ENCODE measurements around the gene DDX6. TPM values are rescaled to one million over a fixed set of nuclear protein-coding genes. Genes with fewer than 3 reads are reported as not detected.
A peak's percentile ranks its signal among the peaks of the same experiment; 100 is the strongest.

Gene DDX6
- total RNA-seq, 5 donors from 2014 or later (not counting 1 experiment from before 2014, with no cell fraction given) = 220 to 312 (median 244) TPM

GRCh38 chr11:118706546-118706825, 84.5 kb downstream of the DDX6 start:
- Mint-ChIP-seq H3K36me3 (no peaks in the 10 kb centered on the region), H3K4me3 (no peak overlapping the region), H3K27me3 (no peaks in the 10 kb centered on the region), H3K4me1 (peaks cover 37 to 42% (median 38%) of the 10 kb centered on the region in 3 donors), H3K27ac (peak overlapping the region in 1 of 2 donors; percentile 89), H3K9me3 (no peaks in the 10 kb centered on the region)
- no peak for DNase-seq
- Histone ChIP-seq H3K9me3 (no peaks in the 10 kb centered on the region), H3K36me3 (ENCODE audit: control insufficient read depth in 2 of 2, extremely low read depth in 1 of 2, insufficient read depth in 1 of 2, low read length in 1 of 2) (peaks cover 0 to 3% of the 10 kb centered on the region in 2 donors), H3K27ac (ENCODE audit: low read length) (no peak overlapping the region), H3K4me1 (ENCODE audit: control insufficient read depth in 1 of 2, extremely low read depth in 1 of 2, insufficient read depth in 2 of 2, low read length in 2 of 2) (peaks cover 16 to 50% of the 10 kb centered on the region in 2 experiments), H3K4me3 (ENCODE audit: control insufficient read depth in 1 of 2, extremely low read depth in 1 of 2, low read length in 1 of 2) (no peak overlapping the region), H3K27me3 (replicated peaks in 1 of 2; ENCODE audit: control insufficient read depth in 2 of 2, extremely low read depth in 1 of 2, insufficient read depth in 2 of 2, low read length in 1 of 2) (peaks cover 0 to 2% of the 10 kb centered on the region in 2 experiments)
- WGBS (ENCODE audit: insufficient coverage) = 97% methylated on average over 4 of the region's 7 CpGs
- POLR2A ChIA-PET = interaction anchor here in 1 of 2 donors (0.5 kb wide), 1 partner anchor 9 kb away, joined by 4 read pairs; no protein-coding TSS in a partner anchor
- no peak for ATAC-seq (replicated peaks in 1 of 4)
- CTCF ChIA-PET = interaction anchor here (0.6 to 2.7 kb wide), 4 partner anchors 13 to 77 kb away, joined by 3 to 13 read pairs (median 4); no protein-coding TSS in a partner anchor

- no peak for DNase-seq
- Mint-ChIP-seq H3K4me1 (peaks cover 38 to 43% (median 38%) of the 10 kb centered on the region in 3 donors), H3K36me3 (no peaks in the 10 kb centered on the region), H3K27ac (peak overlapping the region; percentile 89 to 92), H3K9me3 (no peaks in the 10 kb centered on the region), H3K4me3 (peak overlapping the region in 2 of 3 donors; percentile 51 to 66), H3K27me3 (no peaks in the 10 kb centered on the region)
- no peaks in the 10 kb centered on the region for H3K9me3 ChIP-seq
- peak in 1 of 4 experiments; percentile 25 for ATAC-seq (replicated peaks in 1 of 4)
- ChIA-PET POLR2A (interaction anchor here (0.6 to 1.1 kb wide), 4 partner anchors 9 to 258 kb away, joined by 4 to 7 read pairs (median 6); partner anchors contain the start of gene DDX6 (in 1 of the 2)), CTCF (interaction anchor here (0.6 to 2.7 kb wide), 6 partner anchors 10 to 534 kb away, joined by 3 to 13 read pairs (median 4); no protein-coding TSS in a partner anchor)
- H3K27ac ChIP-seq (ENCODE audit: low read length) = no peak overlapping the region
- WGBS (ENCODE audit: insufficient coverage) = 99% methylated on average over 6 of the region's 12 CpGs
- peaks cover 0 to 2% of the 10 kb centered on the region in 2 experiments for H3K27me3 ChIP-seq (replicated peaks in 1 of 2; ENCODE audit: control insufficient read depth in 2 of 2, extremely low read depth in 1 of 2, insufficient read depth in 2 of 2, low read length in 1 of 2)
- peak overlapping the region in 1 of 2 donors; percentile 32 for H3K4me3 ChIP-seq (ENCODE audit: control insufficient read depth in 1 of 2, extremely low read depth in 1 of 2, low read length in 1 of 2)
- peaks cover 0 to 3% of the 10 kb centered on the region in 2 donors for H3K36me3 ChIP-seq (ENCODE audit: control insufficient read depth in 2 of 2, extremely low read depth in 1 of 2, insufficient read depth in 1 of 2, low read length in 1 of 2)
- H3K4me1 ChIP-seq (ENCODE audit: control insufficient read depth in 1 of 2, extremely low read depth in 1 of 2, insufficient read depth in 2 of 2, low read length in 2 of 2) = peaks cover 16 to 53% of the 10 kb centered on the region in 2 experiments
Observed at GRCh38 chr11:118705791-118706545, 85.0 kb downstream of the DDX6 start.

- peak; percentile 82 to 96 (median 88) for ATAC-seq (replicated peaks in 1 of 4)
- Histone ChIP-seq H3K27ac (ENCODE audit: low read length) (peak overlapping the region; percentile 54), H3K36me3 (ENCODE audit: control insufficient read depth in 2 of 2, extremely low read depth in 1 of 2, insufficient read depth in 1 of 2, low read length in 1 of 2) (peaks cover 0 to 3% of the 10 kb centered on the region in 2 donors), H3K4me3 (ENCODE audit: control insufficient read depth in 1 of 2, extremely low read depth in 1 of 2, low read length in 1 of 2) (no peak overlapping the region), H3K9me3 (no peaks in the 10 kb centered on the region), H3K27me3 (replicated peaks in 1 of 2; ENCODE audit: control insufficient read depth in 2 of 2, extremely low read depth in 1 of 2, insufficient read depth in 2 of 2, low read length in 1 of 2) (peaks cover 0 to 1% of the 10 kb centered on the region in 2 experiments), H3K4me1 (ENCODE audit: control insufficient read depth in 1 of 2, extremely low read depth in 1 of 2, insufficient read depth in 2 of 2, low read length in 2 of 2) (peaks cover 16 to 61% of the 10 kb centered on the region in 2 experiments)
- 8% methylated on average over 9 of the region's 15 CpGs for WGBS (ENCODE audit: insufficient coverage)
- Mint-ChIP-seq H3K36me3 (peaks cover 3% of the 10 kb centered on the region), H3K4me3 (peak overlapping the region; percentile 51 to 66 (median 60)), H3K27me3 (no peaks in the 10 kb centered on the region), H3K27ac (peak overlapping the region; percentile 89 to 92), H3K4me1 (peaks cover 41 to 47% (median 42%) of the 10 kb centered on the region in 3 donors), H3K9me3 (peaks cover 0 to 2% (median 2%) of the 10 kb centered on the region in 3 donors)
- peak in 34 of 35 experiments; percentile 20 to 72 (median 45) for DNase-seq
- CTCF ChIA-PET = interaction anchor here (0.6 to 2.7 kb wide), 6 partner anchors 10 to 535 kb away, joined by 3 to 13 read pairs (median 4); no protein-coding TSS in a partner anchor
- POLR2A ChIA-PET = interaction anchor here (0.6 to 1.1 kb wide), 4 partner anchors 8 to 257 kb away, joined by 4 to 7 read pairs (median 6); partner anchors contain the start of gene DDX6 (in 1 of the 2)
Observed at GRCh38 chr11:118705111-118705741, 85.7 kb downstream of the DDX6 start.

- peaks cover 4% of the 10 kb centered on the region for H3K36me3 Mint-ChIP-seq
- H3K27ac ChIP-seq (ENCODE audit: low read length) = peak overlapping the region; percentile 33
- no peak for ATAC-seq (replicated peaks in 1 of 4)
- no peak overlapping the region for H3K4me3 ChIP-seq (ENCODE audit: control insufficient read depth in 1 of 2, extremely low read depth in 1 of 2, low read length in 1 of 2)
- ChIA-PET POLR2A (interaction anchor here in 1 of 2 donors (0.5 kb wide), 2 partner anchors 85 to 147 kb away, joined by 4 to 8 read pairs; no protein-coding TSS in a partner anchor), CTCF (no interaction called here)
- peaks cover 56 to 62% (median 57%) of the 10 kb centered on the region in 3 donors for H3K4me1 Mint-ChIP-seq
- peaks cover 0 to 4% (median 3%) of the 10 kb centered on the region in 3 donors for H3K9me3 Mint-ChIP-seq
- peaks cover 22 to 76% of the 10 kb centered on the region in 2 experiments for H3K4me1 ChIP-seq (ENCODE audit: control insufficient read depth in 1 of 2, extremely low read depth in 1 of 2, insufficient read depth in 2 of 2, low read length in 2 of 2)
- no peaks in the 10 kb centered on the region for H3K27me3 ChIP-seq (replicated peaks in 1 of 2; ENCODE audit: control insufficient read depth in 2 of 2, extremely low read depth in 1 of 2, insufficient read depth in 2 of 2, low read length in 1 of 2)
- no peak for DNase-seq
- H3K27ac Mint-ChIP-seq = peak overlapping the region; percentile 69 to 89
- no peaks in the 10 kb centered on the region for H3K27me3 Mint-ChIP-seq
- no peak overlapping the region for H3K4me3 Mint-ChIP-seq
- no peaks in the 10 kb centered on the region for H3K9me3 ChIP-seq
- H3K36me3 ChIP-seq (ENCODE audit: control insufficient read depth in 2 of 2, extremely low read depth in 1 of 2, insufficient read depth in 1 of 2, low read length in 1 of 2) = peaks cover 0 to 3% of the 10 kb centered on the region in 2 donors
- 95% methylated on average over 2 of the region's 5 CpGs for WGBS (ENCODE audit: insufficient coverage)
Observed at GRCh38 chr11:118703563-118704106, 87.3 kb downstream of the DDX6 start.

GRCh38 chr11:118699506-118700220, 91.3 kb downstream of the DDX6 start:
- H3K27ac ChIP-seq (ENCODE audit: low read length) = peak overlapping the region; percentile 83
- no peaks in the 10 kb centered on the region for H3K27me3 ChIP-seq (replicated peaks in 1 of 2; ENCODE audit: control insufficient read depth in 2 of 2, extremely low read depth in 1 of 2, insufficient read depth in 2 of 2, low read length in 1 of 2)
- peaks cover 0 to 3% of the 10 kb centered on the region in 2 donors for H3K36me3 ChIP-seq (ENCODE audit: control insufficient read depth in 2 of 2, extremely low read depth in 1 of 2, insufficient read depth in 1 of 2, low read length in 1 of 2)
- Mint-ChIP-seq H3K4me1 (peaks cover 66 to 74% (median 67%) of the 10 kb centered on the region in 3 donors), H3K27ac (peak overlapping the region; percentile 95 to 98), H3K27me3 (no peaks in the 10 kb centered on the region), H3K4me3 (peak overlapping the region; percentile 50 to 69 (median 53)), H3K9me3 (peaks cover 0 to 4% (median 3%) of the 10 kb centered on the region in 3 donors), H3K36me3 (peaks cover 4% of the 10 kb centered on the region)
- CTCF ChIA-PET = interaction anchor here (0.6 to 1.5 kb wide), 11 partner anchors 10 to 501 kb away, joined by 3 to 10 read pairs (median 4); partner anchors contain the start of genes BCL9L (in 1 of the 2) and DDX6 (in 1 of the 2)
- no peaks in the 10 kb centered on the region for H3K9me3 ChIP-seq
- H3K4me3 ChIP-seq (ENCODE audit: control insufficient read depth in 1 of 2, extremely low read depth in 1 of 2, low read length in 1 of 2) = no peak overlapping the region
- H3K4me1 ChIP-seq (ENCODE audit: control insufficient read depth in 1 of 2, extremely low read depth in 1 of 2, insufficient read depth in 2 of 2, low read length in 2 of 2) = peaks cover 17 to 89% of the 10 kb centered on the region in 2 experiments
- DNase-seq (peak in 34 of 35 experiments; percentile 52 to 93 (median 78)), ATAC-seq (replicated peaks in 1 of 4) (peak; percentile 98 to 99 (median 98))
- POLR2A ChIA-PET = interaction anchor here (0.5 to 1.2 kb wide), 9 partner anchors 89 to 351 kb away, joined by 3 to 8 read pairs (median 3); partner anchors contain the start of gene RPS25 (in 1 of the 2)
- 7% methylated on average over 3 of the region's 7 CpGs for WGBS (ENCODE audit: insufficient coverage)
